NT2/D1 (cell line): ENCODE measurements around the gene PRKAG2.

Experiments used
- SUZ12 ChIP-seq: IDR thresholded peaks from 2 replicates; pipeline ENCODE4 v1.6.1; 2011; ENCODE audit not compliant: insufficient read length, insufficient read depth; ENCODE audit errors: extremely low read depth
- YY1 ChIP-seq: IDR thresholded peaks from 2 replicates; pipeline ENCODE4 v1.6.1; 2011; ENCODE audit not compliant: insufficient read length, insufficient read depth
- ZNF274 ChIP-seq: IDR thresholded peaks from 2 replicates; pipeline ENCODE4 v1.6.1; 2011; ENCODE audit warnings: mild to moderate bottlenecking, low read depth, low read length

GRCh38 chr7:151711435-151711872 lies 165.5 kb downstream of the PRKAG2 start:
- no peak for TF ChIP-seq ZNF274
- TF ChIP-seq YY1: no peak
- TF ChIP-seq SUZ12: no peak
